GM18907 (cell line): ENCODE measurements around the gene NRXN3.
A peak's percentile ranks its signal among the peaks of the same experiment; 100 is the strongest.

Experiments used
- ATAC-seq: cut with Tn5 transposase; IDR thresholded peaks from one replicate; pipeline ENCODE4 v1.9.1; 2021; ENCODE audit warnings: mild to moderate bottlenecking, moderate library complexity; ENCODE audit not compliant: unreplicated experiment

Gene NRXN3

GRCh38 chr14:78698991-78699390 is 528.8 kb downstream of the NRXN3 start:
- no peak for ATAC-seq

- ATAC-seq, result no peak
Measured at GRCh38 chr14:78700236-78700635, 530.1 kb downstream of the NRXN3 start.

GRCh38 chr14:78701246-78701645 is 531.1 kb downstream of the NRXN3 start:
- no peak for ATAC-seq

GRCh38 chr14:78704965-78705364 is 534.8 kb downstream of the NRXN3 start:
- no peak for ATAC-seq

GRCh38 chr14:78705989-78706388 is 535.8 kb downstream of the NRXN3 start:
- no peak for ATAC-seq

GRCh38 chr14:78709795-78710557 is 539.8 kb downstream of the NRXN3 start:
- no peak for ATAC-seq

GRCh38 chr14:78710963-78711362 is 540.8 kb downstream of the NRXN3 start:
- no peak for ATAC-seq

- no peak for ATAC-seq
Measured at GRCh38 chr14:78713716-78714115, 543.5 kb downstream of the NRXN3 start.

- ATAC-seq, result no peak
Measured at GRCh38 chr14:78714711-78715110, 544.5 kb downstream of the NRXN3 start.

- no peak for ATAC-seq
Measured at GRCh38 chr14:78721756-78722480, 551.7 kb downstream of the NRXN3 start.

- ATAC-seq, result no peak
Measured at GRCh38 chr14:78725086-78725485, 554.9 kb downstream of the NRXN3 start.

GRCh38 chr14:78737116-78737515 is 566.9 kb downstream of the NRXN3 start:
- ATAC-seq, result no peak

- ATAC-seq, result no peak
Measured at GRCh38 chr14:78737601-78738000, 567.4 kb downstream of the NRXN3 start.

GRCh38 chr14:78746086-78746595 is 576.0 kb downstream of the NRXN3 start:
- no peak for ATAC-seq

GRCh38 chr14:78747813-78748212 is 577.6 kb downstream of the NRXN3 start:
- no peak for ATAC-seq

GRCh38 chr14:78752518-78753188 is 582.5 kb downstream of the NRXN3 start:
- peak; percentile 51 for ATAC-seq

- no peak for ATAC-seq
Measured at GRCh38 chr14:78754059-78754458, 583.9 kb downstream of the NRXN3 start.

- peak; percentile 74 for ATAC-seq
Measured at GRCh38 chr14:78758333-78758732, 588.2 kb downstream of the NRXN3 start.

GRCh38 chr14:78762331-78762730 is 592.2 kb downstream of the NRXN3 start:
- ATAC-seq, result no peak

GRCh38 chr14:78763746-78764145 is 593.6 kb downstream of the NRXN3 start:
- ATAC-seq, result no peak

- ATAC-seq, result no peak
Measured at GRCh38 chr14:78764240-78764639, 594.1 kb downstream of the NRXN3 start.

GRCh38 chr14:78764645-78765044 is 594.5 kb downstream of the NRXN3 start:
- ATAC-seq, result no peak
